ENCODE measurements around the gene CHL1.

The CHL1 gene

DNA sequence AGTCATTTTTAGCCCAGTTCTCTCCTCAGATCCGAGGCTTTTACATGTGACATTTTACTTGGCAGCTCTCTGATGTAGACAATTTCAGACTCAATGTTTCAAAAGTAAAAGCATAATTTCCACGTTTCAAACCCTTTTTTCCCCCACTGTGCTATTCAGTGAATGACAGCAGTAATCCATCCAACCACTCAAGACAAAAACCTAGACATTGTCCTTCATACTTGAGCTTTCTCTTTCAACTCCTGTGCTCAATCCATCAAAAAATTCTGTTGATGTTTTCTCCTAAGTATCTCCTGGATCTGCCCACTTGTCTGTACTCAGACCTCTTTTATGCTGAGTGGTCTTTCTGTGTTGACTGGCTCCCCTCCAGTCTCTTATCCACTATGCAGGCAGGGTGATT, 214.7 kb downstream of the CHL1 start:
- DNase-seq: no peak

GRCh38 chr3:414063-414462, 217.5 kb downstream of the CHL1 start:
- DNase-seq: no peak

GRCh38 chr3:418239-418929, 221.8 kb downstream of the CHL1 start:
- no peak for DNase-seq

DNA sequence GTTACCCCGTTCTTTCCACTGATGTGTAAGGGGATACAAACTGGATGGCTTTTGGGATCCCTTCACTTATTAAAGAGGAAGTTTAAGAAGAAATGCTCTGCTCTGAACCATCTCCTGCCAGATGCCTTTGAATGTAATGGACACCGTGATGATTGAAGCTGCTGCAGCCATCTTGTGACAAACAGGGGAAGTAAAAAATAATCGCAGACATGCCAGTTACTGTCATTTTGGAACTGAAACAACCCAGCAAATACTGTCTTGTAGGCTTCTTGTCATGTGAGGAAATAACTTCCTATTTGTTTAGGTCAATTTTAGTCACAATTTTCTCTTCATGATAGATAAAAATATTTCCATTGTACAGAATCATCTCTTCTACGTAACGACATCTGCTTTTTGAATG, 224.0 kb downstream of the CHL1 start:
- DNase-seq: no peak

- no peak for DNase-seq
Observed at GRCh38 chr3:425079-425478, 228.5 kb downstream of the CHL1 start.

DNA sequence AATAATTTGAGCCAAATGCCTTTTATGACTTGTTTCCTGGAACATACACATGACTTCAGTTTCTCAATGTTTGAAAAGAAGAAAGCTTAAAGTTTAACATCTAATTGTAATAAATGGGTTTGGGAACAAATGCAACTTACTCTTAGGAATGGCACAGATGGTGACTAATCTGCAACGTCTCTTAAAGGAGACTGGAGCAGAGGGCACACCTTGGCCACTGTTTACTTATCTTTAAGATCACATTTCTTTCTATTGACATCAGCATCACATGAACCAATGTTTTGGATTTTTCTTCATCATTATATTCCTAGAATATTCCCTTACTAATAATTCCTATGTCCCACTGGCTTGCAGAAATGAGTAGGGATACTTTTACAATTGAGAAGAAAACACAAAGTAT, 229.5 kb downstream of the CHL1 start:
- DNase-seq: no peak

DNA sequence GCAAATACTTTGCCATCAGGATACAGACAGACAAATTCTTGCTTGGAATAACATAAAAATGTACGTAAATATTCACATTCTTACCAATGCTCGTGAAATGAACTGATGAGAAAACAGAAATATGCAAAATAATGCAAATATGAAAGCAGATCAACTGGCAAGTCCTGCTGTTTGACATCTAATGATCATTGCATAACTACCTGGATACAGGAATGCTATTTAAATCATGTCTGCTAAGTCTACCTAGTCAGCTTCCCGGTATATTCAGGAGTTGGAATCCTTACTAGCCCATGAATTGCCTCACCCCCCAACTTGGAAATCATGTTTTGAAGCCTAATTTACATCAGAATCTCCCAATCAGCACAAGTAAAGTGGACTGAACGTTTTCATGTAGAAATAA, 230.6 kb downstream of the CHL1 start:
- DNase-seq: no peak

DNA sequence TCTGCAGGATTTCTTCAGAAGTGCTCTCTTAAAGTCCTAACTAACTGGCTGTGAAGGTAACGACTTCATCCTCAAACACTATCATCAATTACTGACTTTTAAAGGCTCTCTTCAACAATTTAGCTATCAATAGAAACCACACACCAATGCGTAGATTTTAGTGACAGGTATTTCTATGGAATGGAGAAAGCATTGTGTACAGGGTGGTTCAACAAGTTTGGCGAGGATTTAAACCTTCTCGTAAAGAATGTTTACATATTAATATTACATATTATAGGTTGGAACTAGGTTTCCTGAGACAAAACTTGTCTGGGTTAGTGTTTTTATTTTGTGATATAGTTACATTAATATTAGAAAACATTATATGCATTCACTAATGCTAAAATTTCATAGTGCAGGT, 233.6 kb downstream of the CHL1 start:
- DNase-seq: no peak

GRCh38 chr3:435161-435560, 238.6 kb downstream of the CHL1 start:
- DNase-seq: no peak

- no peak for DNase-seq
Observed at GRCh38 chr3:436053-436452, 239.5 kb downstream of the CHL1 start.

DNA sequence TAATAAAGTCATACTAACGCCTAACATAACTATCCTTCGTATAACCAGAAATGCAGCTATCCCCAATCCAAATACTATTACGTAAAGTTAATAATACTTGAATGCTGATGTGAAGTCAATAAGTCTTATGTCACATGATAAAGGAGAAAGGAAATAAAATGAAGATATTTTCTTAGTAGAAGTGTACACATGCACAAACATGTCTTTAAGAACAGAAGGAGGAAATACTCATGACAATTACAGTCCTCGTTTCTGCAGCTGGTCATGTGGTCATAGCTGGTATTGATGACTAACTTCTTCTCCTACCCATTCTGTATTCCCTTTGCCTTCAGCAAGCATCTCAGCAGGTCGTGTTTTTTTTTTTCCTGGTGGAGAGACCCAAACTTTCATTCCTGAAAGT, 244.3 kb downstream of the CHL1 start:
- DNase-seq: no peak

DNA sequence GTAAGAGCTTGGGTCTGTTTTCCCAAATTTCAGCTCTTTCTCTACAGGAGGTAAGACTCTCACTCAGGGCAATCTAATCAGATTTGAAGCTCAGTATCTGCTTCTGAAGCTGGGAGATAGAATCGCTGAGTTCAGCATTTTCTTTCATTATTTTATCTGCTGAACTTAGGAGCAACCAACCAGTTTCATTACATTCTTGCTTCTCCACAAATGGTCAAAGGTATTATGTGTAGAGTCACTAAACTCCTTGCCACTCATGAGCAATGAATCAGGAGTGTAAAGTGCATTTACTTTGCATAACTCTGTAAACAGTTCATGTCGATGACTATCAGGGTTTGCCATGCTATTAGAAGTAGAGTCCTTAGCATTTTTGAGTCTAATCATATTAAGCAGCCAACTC, 249.4 kb downstream of the CHL1 start:
- no peak for DNase-seq

DNA sequence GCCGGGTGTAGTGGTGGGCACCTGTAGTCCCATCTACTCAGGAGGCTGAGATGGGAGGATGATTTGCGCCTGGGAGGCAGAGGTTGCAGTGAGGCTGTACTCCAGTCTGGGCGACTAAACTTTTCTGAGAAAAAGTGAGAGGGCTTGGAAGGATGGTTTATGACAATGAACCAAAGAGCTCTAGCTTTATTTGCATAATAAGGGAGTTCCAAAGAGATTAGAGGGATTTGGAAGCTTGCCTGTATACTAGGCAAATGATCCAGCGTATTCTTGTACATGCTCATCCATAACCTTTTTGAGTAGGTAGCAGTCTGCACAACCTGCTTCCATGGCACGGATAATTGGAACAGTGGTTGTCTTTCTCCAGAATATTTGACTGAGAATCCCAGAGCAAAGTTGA, 251.1 kb downstream of the CHL1 start:
- no peak for DNase-seq

DNA sequence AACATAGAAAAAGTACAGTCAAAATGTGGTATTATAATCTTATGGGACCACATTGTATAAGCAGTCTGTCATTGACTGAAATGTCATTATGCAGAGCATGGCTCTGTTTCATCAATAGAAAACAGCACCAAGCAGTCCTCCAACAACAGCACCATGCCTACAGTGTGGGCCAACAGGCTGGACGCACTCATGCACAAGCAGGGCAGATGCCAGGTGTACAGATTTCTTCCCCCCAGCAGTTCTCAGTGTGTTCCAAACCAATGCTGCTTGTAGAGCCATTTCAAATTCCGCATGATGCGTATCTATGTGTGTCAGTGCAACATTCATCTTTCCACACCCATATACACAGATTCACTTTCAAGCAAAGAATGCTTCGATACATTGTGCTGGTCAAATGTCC, 253.1 kb downstream of the CHL1 start:
- DNase-seq: no peak

DNA sequence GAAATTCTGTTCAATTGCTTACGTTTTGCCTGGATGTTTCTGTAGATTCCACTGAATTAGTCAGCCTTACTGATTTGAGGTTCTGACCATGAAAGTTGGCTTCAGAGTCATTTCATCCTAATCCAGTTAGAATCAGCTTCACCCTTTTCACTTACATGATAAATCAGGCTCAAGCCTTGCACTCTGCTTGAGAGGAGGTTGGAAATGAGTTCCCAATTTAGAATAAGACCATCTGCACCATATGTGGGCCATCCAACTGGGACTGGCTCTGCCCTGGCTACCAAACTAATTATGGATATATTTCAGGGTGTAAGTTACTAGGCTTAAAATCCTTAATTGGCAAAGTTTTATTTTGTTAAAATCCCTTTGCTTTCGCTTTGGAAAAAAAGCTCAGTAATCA, 255.7 kb downstream of the CHL1 start:
- no peak for DNase-seq

DNA sequence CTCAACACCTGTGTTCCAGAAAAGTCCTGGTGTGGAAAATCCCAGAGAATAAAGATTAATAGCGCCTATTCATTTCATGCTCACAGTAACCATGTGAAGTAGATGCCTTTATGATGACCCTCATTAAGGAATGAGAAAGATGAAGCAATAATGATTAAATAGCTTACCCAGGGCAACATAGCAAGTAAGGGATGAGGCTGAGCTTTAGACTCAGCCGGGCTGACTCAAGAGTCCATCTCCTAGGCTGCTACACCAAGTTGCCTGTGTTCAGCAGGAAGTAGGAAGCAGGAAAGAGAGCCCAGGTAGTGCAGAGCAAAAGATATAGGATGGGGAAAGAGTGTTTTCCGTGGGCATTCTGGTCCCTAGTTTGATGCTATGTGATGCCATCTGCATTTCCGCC, 256.5 kb downstream of the CHL1 start:
- no peak for DNase-seq

DNA sequence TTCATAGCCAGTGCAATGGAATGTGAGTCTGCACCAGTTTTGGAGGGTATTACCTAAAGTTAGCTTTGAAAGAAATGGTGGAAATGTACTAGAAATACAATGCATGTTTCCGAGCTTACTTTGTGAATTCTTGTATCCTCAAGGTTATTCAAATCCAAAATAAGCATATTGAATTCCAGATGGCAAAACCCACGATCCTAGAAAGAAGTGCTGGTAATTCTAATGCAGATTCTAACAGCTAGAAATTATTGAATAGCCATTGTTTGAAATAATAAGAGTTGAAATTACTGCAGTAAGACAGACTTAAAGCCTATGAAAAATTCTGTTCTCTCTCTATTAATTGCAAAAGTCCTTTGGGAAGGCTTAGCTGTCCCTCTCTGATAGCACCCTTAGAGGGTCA, 258.4 kb downstream of the CHL1 start:
- DNase-seq: no peak

- DNase-seq: no peak
Observed at GRCh38 chr3:458124-458523, 261.6 kb downstream of the CHL1 start.

GRCh38 chr3:458653-459310, 262.2 kb downstream of the CHL1 start:
- DNase-seq: no peak
